HEK293 (cell line): ENCODE measurements around the gene MMP1.

Experiments
- KLF9 ChIP-seq: fragments of 450-650 bp; formaldehyde crosslinking; IDR thresholded peaks from 2 replicates; pipeline ENCODE4 v1.5.1; 2016; ENCODE audit warnings: missing biosample characterization, missing genetic modification characterization, low read depth
- SP7 ChIP-seq: fragments of 450-650 bp; formaldehyde crosslinking; IDR thresholded peaks from 2 replicates; pipeline ENCODE4 v1.5.1; 2016; ENCODE audit warnings: missing biosample characterization, missing genetic modification characterization
- ZBTB8A ChIP-seq: fragments of 450-650 bp; formaldehyde crosslinking; IDR thresholded peaks from 2 replicates; pipeline ENCODE4 v1.5.1; 2016; ENCODE audit warnings: missing biosample characterization, missing genetic modification characterization
- TF ChIP-seq, protein P1 (sequence below): fragments of 450-650 bp; formaldehyde crosslinking; IDR thresholded peaks from 2 replicates; pipeline ENCODE4 v1.5.1; 2016; ENCODE audit warnings: missing biosample characterization, missing genetic modification characterization
- TF ChIP-seq, protein P2 (sequence below): fragments of 450-650 bp; formaldehyde crosslinking; IDR thresholded peaks from 2 replicates; pipeline ENCODE4 v1.5.1; 2016; ENCODE audit warnings: missing biosample characterization, missing genetic modification characterization

- no peak for TF ChIP-seq KLF9 (tag by site-specific recombination)
- TF ChIP-seq, protein P1, sequence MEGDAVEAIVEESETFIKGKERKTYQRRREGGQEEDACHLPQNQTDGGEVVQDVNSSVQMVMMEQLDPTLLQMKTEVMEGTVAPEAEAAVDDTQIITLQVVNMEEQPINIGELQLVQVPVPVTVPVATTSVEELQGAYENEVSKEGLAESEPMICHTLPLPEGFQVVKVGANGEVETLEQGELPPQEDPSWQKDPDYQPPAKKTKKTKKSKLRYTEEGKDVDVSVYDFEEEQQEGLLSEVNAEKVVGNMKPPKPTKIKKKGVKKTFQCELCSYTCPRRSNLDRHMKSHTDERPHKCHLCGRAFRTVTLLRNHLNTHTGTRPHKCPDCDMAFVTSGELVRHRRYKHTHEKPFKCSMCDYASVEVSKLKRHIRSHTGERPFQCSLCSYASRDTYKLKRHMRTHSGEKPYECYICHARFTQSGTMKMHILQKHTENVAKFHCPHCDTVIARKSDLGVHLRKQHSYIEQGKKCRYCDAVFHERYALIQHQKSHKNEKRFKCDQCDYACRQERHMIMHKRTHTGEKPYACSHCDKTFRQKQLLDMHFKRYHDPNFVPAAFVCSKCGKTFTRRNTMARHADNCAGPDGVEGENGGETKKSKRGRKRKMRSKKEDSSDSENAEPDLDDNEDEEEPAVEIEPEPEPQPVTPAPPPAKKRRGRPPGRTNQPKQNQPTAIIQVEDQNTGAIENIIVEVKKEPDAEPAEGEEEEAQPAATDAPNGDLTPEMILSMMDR = no peak
- TF ChIP-seq, protein P2, sequence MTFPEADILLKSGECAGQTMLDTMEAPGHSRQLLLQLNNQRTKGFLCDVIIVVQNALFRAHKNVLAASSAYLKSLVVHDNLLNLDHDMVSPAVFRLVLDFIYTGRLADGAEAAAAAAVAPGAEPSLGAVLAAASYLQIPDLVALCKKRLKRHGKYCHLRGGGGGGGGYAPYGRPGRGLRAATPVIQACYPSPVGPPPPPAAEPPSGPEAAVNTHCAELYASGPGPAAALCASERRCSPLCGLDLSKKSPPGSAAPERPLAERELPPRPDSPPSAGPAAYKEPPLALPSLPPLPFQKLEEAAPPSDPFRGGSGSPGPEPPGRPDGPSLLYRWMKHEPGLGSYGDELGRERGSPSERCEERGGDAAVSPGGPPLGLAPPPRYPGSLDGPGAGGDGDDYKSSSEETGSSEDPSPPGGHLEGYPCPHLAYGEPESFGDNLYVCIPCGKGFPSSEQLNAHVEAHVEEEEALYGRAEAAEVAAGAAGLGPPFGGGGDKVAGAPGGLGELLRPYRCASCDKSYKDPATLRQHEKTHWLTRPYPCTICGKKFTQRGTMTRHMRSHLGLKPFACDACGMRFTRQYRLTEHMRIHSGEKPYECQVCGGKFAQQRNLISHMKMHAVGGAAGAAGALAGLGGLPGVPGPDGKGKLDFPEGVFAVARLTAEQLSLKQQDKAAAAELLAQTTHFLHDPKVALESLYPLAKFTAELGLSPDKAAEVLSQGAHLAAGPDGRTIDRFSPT (tag by site-specific recombination) = no peak
- TF ChIP-seq SP7 = no peak
- no peak for TF ChIP-seq ZBTB8A (tag by site-specific recombination)
Measured at GRCh38 chr11:102802341-102802740, 4.4 kb upstream of the MMP1 start.
